HL-60 (cell line): ENCODE data around the gene CCDC82.
A peak's percentile ranks its signal among the peaks of the same experiment; 100 is the strongest.

Experiments used
- DNase-seq, 2 experiments: peaks; one replicate each; pipeline ENCODE4 v3.0.0-alpha.2; 2010 to 2020; ENCODE audit warnings: low read depth in 1 of 2, low spot score in 1 of 2
- H3K27ac ChIP-seq: fragments of 250-450 bp; sonication (Bioruptor Pico); replicated peaks from 2 replicates; pipeline ENCODE4 v1.5.1; 2020; ENCODE audit warnings: mild to moderate bottlenecking, moderate library complexity
- H3K27me3 ChIP-seq: fragments of 250-450 bp; sonication (Bioruptor Pico); 2 replicates; pipeline ENCODE4 v1.5.1; 2021; ENCODE audit warnings: mild to moderate bottlenecking, moderate library complexity; ENCODE audit not compliant: insufficient read depth, poor library complexity, severe bottlenecking
- H3K4me3 ChIP-seq: replicated peaks from 2 replicates; pipeline ENCODE4 v1.5.1; 2011; ENCODE audit warnings: mild to moderate bottlenecking, control low read depth, low read length; ENCODE audit not compliant: insufficient read depth
- GABPA ChIP-seq: IDR thresholded peaks from 2 replicates; pipeline ENCODE4 v1.6.1; 2012; ENCODE audit warnings: low read depth
- POLR2AphosphoS5 ChIP-seq: IDR thresholded peaks from 2 replicates; pipeline ENCODE4 v1.6.1; 2012; ENCODE audit warnings: low read depth
- SPI1 ChIP-seq: IDR thresholded peaks from 2 replicates; pipeline ENCODE4 v1.6.1; 2012; ENCODE audit warnings: low read depth, mild to moderate bottlenecking, borderline replicate concordance
- TF ChIP-seq, protein P1 (sequence below): IDR thresholded peaks from 2 replicates; pipeline ENCODE4 v1.6.1; 2012; ENCODE audit warnings: low read depth; ENCODE audit not compliant: insufficient replicate concordance
- TF ChIP-seq, protein P2 (sequence below): IDR thresholded peaks from one replicate; pipeline ENCODE4 v1.5.1; 2011; ENCODE audit warnings: low read length, control low read depth, inconsistent platforms; ENCODE audit not compliant: insufficient read depth

The CCDC82 gene

DNA sequence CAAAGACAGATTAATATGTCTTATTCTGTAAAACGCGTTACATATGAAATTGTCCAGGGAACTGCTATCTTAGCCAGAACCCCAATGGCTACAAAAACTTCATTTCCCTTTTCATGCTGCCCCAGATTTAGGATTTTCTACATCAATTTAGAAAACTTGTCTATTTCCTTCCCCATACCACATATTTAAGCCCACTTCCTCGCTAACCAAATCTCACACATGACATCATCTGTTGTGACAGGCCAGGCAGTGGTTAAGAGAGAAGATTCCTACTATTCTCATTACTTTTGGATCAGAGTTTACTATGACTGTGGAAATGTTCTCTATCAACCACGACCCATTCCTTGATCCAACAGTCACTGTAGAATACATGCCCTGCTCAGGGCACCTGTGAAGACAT, 15.9 kb downstream of the CCDC82 start:
- TF ChIP-seq, protein P1, sequence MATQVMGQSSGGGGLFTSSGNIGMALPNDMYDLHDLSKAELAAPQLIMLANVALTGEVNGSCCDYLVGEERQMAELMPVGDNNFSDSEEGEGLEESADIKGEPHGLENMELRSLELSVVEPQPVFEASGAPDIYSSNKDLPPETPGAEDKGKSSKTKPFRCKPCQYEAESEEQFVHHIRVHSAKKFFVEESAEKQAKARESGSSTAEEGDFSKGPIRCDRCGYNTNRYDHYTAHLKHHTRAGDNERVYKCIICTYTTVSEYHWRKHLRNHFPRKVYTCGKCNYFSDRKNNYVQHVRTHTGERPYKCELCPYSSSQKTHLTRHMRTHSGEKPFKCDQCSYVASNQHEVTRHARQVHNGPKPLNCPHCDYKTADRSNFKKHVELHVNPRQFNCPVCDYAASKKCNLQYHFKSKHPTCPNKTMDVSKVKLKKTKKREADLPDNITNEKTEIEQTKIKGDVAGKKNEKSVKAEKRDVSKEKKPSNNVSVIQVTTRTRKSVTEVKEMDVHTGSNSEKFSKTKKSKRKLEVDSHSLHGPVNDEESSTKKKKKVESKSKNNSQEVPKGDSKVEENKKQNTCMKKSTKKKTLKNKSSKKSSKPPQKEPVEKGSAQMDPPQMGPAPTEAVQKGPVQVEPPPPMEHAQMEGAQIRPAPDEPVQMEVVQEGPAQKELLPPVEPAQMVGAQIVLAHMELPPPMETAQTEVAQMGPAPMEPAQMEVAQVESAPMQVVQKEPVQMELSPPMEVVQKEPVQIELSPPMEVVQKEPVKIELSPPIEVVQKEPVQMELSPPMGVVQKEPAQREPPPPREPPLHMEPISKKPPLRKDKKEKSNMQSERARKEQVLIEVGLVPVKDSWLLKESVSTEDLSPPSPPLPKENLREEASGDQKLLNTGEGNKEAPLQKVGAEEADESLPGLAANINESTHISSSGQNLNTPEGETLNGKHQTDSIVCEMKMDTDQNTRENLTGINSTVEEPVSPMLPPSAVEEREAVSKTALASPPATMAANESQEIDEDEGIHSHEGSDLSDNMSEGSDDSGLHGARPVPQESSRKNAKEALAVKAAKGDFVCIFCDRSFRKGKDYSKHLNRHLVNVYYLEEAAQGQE: no peak
- TF ChIP-seq SPI1: peak; percentile 42; the same call in 1 of the 2 replicates
- Histone ChIP-seq H3K27ac (no peak overlapping the region), H3K4me3 (no peak overlapping the region), H3K27me3 (no peaks in the 10 kb centered on the region)
- DNase-seq: no peak

DNA sequence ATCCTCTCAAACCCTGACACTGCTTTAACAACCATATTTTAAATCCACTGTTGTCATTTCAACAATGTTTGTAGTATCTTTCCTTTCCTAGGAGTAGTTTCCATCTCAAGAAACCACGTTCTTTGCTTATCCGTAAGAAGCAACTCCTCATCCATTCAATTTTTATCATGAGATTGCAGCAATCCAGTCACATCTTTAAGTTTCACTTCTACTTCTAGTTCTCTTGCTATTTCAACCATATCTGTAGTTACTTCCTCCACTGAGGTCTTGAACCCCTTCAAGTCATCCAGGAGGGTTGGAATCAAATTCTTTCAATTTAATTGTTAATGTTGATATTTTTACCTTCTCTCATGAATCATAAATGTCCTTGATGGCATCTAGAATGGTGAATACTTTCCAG, 22.4 kb downstream of the CCDC82 start:
- Histone ChIP-seq H3K27ac (no peak overlapping the region), H3K27me3 (no peaks in the 10 kb centered on the region), H3K4me3 (no peak overlapping the region)
- TF ChIP-seq, protein P2, sequence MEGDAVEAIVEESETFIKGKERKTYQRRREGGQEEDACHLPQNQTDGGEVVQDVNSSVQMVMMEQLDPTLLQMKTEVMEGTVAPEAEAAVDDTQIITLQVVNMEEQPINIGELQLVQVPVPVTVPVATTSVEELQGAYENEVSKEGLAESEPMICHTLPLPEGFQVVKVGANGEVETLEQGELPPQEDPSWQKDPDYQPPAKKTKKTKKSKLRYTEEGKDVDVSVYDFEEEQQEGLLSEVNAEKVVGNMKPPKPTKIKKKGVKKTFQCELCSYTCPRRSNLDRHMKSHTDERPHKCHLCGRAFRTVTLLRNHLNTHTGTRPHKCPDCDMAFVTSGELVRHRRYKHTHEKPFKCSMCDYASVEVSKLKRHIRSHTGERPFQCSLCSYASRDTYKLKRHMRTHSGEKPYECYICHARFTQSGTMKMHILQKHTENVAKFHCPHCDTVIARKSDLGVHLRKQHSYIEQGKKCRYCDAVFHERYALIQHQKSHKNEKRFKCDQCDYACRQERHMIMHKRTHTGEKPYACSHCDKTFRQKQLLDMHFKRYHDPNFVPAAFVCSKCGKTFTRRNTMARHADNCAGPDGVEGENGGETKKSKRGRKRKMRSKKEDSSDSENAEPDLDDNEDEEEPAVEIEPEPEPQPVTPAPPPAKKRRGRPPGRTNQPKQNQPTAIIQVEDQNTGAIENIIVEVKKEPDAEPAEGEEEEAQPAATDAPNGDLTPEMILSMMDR: no peak
- TF ChIP-seq GABPA (no peak), POLR2AphosphoS5 (no peak), SPI1 (no peak)
- TF ChIP-seq, protein P1: no peak
- DNase-seq: no peak

DNA sequence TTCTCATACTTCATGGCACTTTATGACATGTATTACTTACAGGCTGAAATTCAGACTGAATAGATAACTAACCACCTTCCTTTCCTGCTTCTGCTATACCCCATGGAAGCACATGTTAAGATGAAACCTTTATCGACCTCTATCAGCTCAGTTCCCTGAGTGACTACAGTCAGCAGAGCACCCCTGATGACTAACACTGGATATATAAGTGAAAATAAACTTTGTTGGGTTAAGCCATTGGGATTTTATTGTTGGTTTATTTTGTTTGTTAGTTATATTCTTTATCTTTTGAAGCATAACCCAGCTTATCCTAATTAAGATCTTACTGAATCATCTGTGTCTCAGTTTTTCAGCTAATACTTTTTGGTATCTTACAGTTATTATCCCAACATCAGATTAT, 23.7 kb downstream of the CCDC82 start:
- H3K27me3 ChIP-seq: no peaks in the 10 kb centered on the region
- DNase-seq: no peak
- TF ChIP-seq, protein P2: no peak
- TF ChIP-seq SPI1: no peak
- TF ChIP-seq POLR2AphosphoS5: no peak
- TF ChIP-seq, protein P1: no peak
- no peak for TF ChIP-seq GABPA
- H3K4me3 ChIP-seq: no peak overlapping the region
- no peak overlapping the region for H3K27ac ChIP-seq

DNA sequence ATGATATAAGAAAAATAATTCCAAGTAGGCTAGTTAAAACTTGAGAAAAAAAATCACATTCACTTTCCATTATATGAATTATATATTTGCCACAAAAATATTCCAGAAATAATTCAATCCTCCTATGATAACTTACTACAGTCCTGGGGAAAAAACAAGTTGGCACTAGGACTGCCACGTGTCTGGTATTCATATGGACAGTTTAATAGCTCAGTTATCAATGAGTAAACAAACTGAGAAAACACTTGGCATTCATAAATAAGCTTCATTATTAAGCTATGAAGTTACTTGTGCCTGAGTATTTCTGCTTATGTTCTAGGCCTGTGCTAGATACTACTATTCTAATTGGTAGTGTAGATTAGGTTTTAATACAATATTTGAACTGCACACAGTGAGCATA, 24.2 kb downstream of the CCDC82 start:
- Histone ChIP-seq H3K27me3 (no peaks in the 10 kb centered on the region), H3K4me3 (no peak overlapping the region), H3K27ac (no peak overlapping the region)
- TF ChIP-seq, protein P2: no peak
- TF ChIP-seq GABPA (no peak), POLR2AphosphoS5 (no peak), SPI1 (no peak)
- TF ChIP-seq, protein P1: no peak
- no peak for DNase-seq
